Activated CD8-positive, alpha-beta memory T cell treated with anti-CD3 and anti-CD28 coated beads for 4 hours (primary cell): Measurements from ENCODE around the gene SCN5A.

Experiments used
- DNase-seq, 2 donors: peaks; one replicate each; pipeline ENCODE4 v3.0.0-alpha.2; 2020; ENCODE audit warnings: low read depth in 2 of 2

Gene SCN5A

DNA sequence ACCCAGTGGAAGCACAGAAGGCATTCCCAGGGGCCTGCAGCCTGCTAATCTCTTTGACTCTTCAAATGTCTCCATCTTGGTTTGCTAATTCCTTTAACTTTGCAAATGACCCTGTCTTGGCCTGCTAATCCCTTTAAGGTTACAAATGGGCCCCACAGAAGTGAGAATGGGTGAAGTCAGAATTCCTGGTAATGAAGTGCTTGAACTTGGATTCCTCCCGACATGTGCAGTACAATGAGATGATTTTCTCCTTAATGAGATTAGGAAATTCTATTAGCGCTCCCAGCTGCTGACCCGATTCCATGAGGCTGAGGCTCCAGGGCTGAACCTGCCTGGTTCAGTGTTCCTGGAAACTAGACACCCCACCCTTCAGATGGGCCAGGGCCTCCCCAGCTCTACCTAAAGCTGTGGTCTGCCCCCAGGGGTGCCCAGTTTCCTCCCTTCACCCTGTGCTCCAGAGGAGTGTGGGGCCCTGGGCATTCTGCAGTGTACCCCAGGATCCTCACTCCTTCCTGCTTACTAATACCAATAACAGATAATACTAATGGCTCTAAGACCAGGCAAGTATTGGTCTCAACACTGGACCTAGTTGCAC, 47.4 kb downstream of the SCN5A start:
- DNase-seq, result no peak

DNA sequence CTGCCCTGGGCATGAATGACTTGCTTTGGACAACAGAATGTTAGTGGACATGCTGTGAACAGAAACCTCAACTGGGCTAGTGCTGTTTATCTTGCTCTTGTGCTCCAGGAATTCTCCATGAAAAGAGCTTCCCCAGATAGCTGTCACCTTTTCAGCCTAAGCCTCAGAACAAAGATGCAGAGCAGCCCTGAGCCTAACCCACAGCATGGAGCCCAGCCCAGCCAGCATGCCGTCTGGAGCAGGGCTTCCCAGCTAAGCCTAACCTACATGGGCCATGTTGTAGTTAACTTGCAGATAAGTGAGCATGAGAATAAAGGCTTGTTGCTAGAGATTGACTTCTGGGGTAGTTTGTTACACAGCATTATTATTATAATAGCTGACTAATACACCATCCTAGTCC, 48.9 kb downstream of the SCN5A start:
- DNase-seq, result no peak

DNA sequence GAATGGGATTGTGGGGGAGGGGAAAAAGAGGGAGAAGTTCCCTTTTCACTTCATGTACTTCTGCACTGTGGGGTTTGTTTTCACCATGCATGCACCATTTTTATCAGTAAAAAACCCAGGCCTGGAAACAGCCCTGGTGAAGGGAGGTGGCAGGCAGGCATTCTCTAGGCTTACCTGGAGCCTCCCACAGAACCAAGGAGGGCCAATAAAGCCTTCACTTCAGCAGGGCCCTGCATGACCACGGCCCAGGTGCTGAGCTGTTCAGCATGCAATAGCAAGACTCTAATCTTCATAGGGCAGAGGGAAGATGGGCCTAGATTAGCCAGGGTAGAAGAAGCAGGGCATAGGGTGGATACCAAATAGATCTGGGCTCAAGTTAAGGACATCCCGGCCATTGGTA, 49.6 kb downstream of the SCN5A start:
- DNase-seq, result no peak

DNA sequence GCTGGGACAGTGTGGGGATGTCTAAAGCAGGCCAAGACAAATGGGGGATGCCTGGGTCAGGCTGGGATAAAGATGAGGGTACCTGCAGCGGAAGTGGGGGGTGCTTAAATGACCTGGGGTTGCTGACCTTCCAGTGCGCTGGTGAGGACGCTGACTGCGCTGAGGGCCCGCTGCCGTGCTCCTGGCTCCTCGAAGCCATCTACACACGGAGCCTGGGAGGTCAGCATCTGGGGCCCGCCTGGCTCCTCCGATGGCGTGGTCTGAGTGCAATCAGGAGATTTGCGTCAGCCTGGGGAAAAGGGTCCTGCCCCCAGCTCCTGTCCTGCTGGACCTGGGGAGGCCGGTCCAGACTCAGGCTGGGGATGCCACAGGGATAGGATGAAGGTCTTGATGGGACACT, 50.7 kb downstream of the SCN5A start:
- DNase-seq, result no peak

DNA sequence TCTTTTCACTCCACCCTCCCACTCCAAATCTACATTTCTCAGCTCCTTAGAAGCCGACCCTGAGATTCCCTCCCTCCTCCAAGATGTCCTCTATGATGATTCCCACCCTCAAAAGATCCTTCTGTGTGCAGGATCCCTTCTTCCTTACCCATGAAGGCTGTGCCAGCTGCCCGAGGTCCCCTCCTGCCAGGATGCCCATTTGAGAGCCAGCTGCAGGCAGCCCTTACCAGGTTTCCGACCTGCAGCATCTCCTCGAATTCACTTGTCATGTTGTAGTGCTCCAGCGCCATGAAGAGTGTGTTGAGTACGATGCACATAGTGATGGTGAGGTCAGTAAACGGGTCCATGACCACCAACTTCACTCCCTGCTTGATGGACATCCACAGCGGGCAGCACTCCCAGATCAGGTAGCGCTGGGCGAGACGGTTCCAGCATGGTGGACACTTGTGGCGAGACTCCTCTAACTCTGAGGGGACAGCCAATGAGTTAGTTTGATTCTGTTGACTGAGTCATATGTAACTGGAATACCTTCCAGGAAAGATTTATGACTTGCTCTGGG, 51.9 kb downstream of the SCN5A start:
- DNase-seq, result no peak

DNA sequence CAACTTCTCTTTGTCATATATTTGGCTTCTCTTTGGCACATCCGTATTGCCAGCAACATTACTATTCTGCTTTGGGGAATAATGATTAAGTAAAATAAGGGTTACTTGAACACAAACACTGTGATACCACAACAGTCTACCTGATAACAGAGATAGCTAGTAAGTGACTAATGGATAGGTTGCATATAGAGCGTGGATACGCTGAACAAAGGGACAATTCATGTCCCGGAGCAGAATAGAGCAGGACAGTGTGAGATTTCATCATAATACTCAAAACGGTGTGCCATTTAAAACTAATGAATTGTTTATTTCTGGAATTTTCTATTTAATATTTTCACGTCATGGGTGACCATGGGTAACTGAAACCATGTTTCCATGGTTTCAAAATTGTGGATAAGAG, 54.1 kb downstream of the SCN5A start:
- DNase-seq, result no peak

DNA sequence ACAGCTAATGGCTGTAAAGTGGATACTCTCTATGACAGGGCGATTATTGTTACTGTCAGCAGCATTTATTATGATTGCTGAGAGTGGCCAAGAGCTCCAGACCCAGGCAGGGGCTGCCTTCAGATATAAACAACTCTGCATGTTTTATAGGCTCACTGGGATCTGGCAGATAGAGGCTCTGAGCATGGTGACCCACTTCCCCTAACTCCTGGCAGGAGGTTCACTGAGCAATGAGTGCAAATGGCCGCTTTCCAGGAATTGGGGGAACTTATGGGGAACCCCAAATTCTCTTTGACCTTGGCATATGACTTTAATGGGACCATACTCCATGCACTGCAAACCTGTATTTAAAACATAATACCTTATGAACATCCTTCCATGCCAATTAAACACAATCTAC, 59.0 kb downstream of the SCN5A start:
- DNase-seq, result no peak

- DNase-seq, result no peak
Measured at GRCh38 chr3:38588995-38589937, 60.2 kb downstream of the SCN5A start.

- no peak for DNase-seq
Measured at GRCh38 chr3:38588371-38588971, 61.0 kb downstream of the SCN5A start.

DNA sequence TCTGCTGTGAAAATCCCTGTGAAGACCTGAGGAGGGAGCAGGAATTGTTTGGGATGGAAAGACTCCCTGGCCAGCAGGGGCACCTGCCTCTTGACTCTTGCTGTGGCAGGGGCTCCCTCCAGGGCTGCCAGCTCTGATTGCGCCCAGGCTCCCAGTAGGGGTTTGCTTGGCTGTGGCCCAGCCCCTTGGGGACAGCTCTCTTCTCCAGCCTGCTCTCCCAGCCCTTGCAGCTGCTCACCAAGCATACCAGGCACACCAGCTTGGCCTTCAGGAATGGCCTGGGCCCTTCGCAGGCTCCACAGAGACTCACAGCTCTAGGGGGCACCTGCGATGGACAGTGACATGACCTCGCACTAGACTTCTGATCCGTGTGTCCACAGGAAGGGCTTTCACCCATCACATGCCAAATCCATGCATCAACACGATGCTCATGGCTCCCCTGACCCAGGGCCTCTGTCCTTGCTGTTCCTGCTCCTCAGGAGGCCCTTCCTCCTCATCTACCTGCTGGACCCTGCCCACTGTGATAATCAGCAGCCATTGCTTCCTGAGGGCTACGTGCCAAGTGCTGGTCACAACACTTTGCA, 61.8 kb downstream of the SCN5A start:
- no peak for DNase-seq

DNA sequence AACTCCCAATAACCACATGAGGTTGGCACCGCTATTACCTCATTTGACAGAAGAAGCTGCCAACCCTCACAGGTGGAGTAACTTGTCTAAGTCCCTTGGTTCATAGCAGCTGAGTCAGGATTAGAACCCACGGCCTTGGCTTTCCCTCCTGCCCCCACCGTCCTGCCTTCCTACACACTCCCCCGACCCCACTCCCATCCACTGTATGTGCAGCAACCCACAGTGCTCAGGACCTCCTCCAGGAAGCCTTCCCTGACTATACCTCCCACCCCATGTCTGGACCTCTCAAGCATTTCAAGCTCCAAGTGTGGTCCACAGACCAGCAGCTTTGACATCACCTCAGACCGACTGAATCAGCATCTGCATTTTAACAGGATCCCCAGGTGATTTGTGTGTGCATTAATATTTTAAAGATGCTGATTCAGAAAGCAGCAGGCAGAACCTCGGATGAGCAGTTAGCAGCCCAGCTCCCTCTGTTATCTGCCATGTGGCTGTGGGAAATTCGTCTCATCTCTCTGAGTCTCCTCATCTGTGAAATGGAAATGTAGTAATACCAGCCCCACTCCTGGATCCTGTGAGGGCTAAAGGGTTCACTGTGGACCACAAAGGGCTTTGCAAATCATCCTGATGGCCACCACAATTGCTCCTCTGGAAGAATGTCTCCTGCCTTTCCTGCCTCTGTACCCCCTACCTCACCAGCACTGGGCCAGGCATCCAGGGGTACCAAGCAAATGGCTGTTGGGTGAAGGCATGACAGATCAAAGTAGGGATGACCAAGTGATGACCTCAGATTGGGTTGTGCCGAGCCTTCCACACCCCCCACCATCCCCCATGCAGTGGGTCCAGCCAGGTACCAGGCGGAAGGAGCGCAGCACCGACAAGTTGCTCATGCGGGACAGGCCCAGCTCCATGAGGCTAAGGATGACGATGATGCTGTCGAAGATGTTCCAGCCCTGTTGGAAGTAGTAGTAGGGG, 62.7 kb downstream of the SCN5A start:
- DNase-seq, result no peak

- DNase-seq, result no peak
Measured at GRCh38 chr3:38585791-38586420, 63.6 kb downstream of the SCN5A start.

DNA sequence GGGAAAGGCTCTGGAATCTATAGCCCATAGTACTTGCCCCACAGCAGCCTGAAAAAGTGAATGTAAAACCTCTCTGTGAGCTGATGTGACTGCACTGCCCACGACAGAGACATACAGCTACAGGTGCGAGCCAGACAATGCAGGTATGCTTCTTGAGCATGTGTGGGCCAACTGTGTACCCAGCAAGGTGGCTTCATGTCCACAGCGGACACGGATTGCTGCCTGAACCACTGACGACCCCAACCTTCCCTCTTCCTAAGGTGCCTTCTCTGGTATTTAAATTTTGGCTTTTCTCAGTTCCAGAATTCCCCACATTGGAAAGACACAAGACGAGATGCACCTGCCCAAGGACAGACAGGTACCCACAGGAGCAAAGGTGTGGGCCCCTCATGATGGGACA, 65.8 kb downstream of the SCN5A start:
- no peak for DNase-seq

GRCh38 chr3:38582941-38583645, 66.4 kb downstream of the SCN5A start:
- DNase-seq, result no peak

DNA sequence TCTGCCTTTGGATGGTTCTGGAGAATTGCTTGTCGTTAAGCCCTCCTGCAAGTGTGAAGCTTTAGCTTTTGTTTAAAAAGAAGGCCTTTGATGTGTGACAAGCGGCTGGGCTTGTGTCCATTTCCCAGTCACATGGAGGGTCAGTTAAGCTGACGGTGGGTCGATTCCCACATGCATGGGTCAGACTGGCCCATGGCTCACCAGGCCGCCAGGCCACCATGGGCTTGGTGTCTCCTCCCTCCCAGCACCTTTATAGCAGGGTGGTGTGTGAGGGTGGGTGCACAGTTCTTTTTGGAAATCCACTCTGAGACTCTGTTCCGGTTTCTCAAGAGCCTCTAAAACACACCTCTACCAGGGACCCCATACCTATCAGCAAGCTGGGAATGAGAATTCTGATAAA, 67.2 kb downstream of the SCN5A start:
- DNase-seq, result no peak

DNA sequence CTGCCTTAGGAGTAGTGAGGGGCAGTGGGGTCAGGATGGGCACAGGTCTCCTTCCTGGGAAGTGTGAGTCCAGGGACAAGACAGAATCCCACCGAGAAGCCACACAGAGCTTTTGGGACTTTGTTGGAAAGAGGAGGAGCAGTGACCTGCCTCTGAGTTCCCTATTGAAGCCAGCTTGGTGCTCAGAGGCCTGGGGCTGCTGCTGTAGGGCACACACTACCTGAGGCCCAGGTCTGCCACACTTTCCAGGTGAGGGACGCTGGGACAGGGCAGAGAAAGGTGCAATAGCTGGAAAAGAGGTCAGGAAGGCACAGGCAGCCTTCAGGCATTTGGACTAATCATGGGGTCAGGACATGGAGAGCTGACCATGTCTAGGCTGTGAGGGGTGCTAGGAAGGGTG, 67.7 kb downstream of the SCN5A start:
- no peak for DNase-seq

- DNase-seq, result no peak
Measured at GRCh38 chr3:38580450-38581382, 68.8 kb downstream of the SCN5A start.

DNA sequence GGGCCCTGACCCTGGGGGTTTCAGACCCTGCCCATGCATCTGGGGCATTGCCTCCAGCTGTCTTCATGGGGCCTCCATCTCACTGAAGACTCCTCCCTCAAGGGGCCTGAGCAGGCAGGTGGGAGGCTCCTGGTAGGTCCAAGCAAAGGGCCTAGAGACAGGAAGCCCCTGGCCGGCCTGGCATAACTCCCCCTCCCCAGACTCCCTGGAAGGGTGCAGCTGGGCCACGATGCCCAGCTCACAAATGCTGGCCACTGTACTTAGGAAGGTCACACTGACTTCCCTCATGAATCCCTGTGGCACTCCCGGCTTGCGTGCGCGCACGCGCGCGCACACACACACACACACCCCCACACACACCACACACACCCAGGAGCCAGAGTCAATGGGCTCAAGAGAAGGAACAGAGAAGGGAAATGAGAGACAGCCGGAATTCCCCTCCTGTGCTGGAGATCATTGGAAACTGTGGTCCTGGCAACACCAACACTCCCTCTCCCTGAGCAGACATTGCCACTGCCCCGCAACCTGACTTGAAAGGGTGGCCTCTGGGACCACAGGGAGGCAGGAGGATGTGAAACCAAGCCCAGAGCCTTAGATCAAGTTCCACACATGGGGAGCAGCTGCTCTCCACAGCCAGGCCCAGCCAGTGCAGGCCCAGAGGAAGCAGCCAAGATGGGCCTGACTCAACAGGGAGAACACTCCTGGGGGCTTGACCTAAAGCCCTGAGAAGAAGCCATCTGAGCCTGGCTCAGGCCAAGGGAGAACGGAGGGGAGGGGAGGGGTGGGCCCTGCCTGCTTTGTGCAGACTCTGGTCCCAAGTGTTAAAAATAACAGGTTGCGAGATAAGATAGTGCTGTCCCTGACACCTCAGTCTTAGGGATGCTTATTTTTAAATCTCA, 69.7 kb downstream of the SCN5A start:
- no peak for DNase-seq
